Fibroblast of lung (primary cell): ENCODE data around the gene DNER. TPM values are rescaled to one million over a fixed set of nuclear protein-coding genes. Genes with fewer than 3 reads are reported as not detected.

ENCODE experiments used
- DNase-seq, 2 donors: peaks; one replicate each; pipeline versions ENCODE4 v3.0.0 to v3.0.0-alpha.2; 2010; ENCODE audit warnings: low read depth in 2 of 2
- H2AFZ ChIP-seq: 2 replicates; pipeline ENCODE4 v1.5.1; 2012; ENCODE audit warnings: low read length, control low read depth, inconsistent platforms
- H3K27ac ChIP-seq: 2 replicates; pipeline ENCODE4 v1.5.1; 2011; ENCODE audit warnings: low read length, control low read depth; ENCODE audit not compliant: insufficient read depth
- H3K27me3 ChIP-seq: 2 replicates; pipeline ENCODE4 v1.5.1; 2011; ENCODE audit warnings: mild to moderate bottlenecking, low read length; ENCODE audit not compliant: control insufficient read depth, insufficient read depth
- H3K36me3 ChIP-seq: 2 replicates; pipeline ENCODE4 v1.5.1; 2011; ENCODE audit warnings: low read length; ENCODE audit not compliant: control insufficient read depth, insufficient read depth
- H3K4me1 ChIP-seq: 2 replicates; pipeline ENCODE4 v1.5.1; 2011; ENCODE audit warnings: low read length; ENCODE audit not compliant: control insufficient read depth, insufficient read depth; ENCODE audit errors: extremely low read depth
- H3K4me2 ChIP-seq: 2 replicates; pipeline ENCODE4 v1.5.1; 2011; ENCODE audit warnings: low read length, control low read depth; ENCODE audit not compliant: insufficient read depth; ENCODE audit errors: extremely low read depth
- H3K4me3 ChIP-seq, 4 experiments: fragments of 200-600 bp in 1 of 4; sonication (generic) in 1 of 4; replicated peaks in 1 of 4; 2 replicates each; pipeline ENCODE4 v1.5.1; 2011 to 2016; ENCODE audit warnings: low read length in 4 of 4, low read depth in 3 of 4, mild to moderate bottlenecking in 3 of 4, control low read depth in 2 of 4, inconsistent platforms in 1 of 4, mixed read lengths in 1 of 4; ENCODE audit not compliant: insufficient read depth in 1 of 4; ENCODE audit errors: control extremely low read depth in 1 of 4
- H3K79me2 ChIP-seq: 2 replicates; pipeline ENCODE4 v1.5.1; 2012; ENCODE audit warnings: mild to moderate bottlenecking, low read length, inconsistent platforms; ENCODE audit not compliant: control insufficient read depth, insufficient read depth
- H3K9ac ChIP-seq: 2 replicates; pipeline ENCODE4 v1.5.1; 2011; ENCODE audit warnings: mild to moderate bottlenecking, low read length, control low read depth; ENCODE audit not compliant: insufficient read depth
- H3K9me3 ChIP-seq: 2 replicates; pipeline ENCODE4 v1.5.1; 2012; ENCODE audit warnings: low read depth, low read length; ENCODE audit not compliant: control insufficient read depth, insufficient read depth
- H4K20me1 ChIP-seq: 2 replicates; pipeline ENCODE4 v1.5.1; 2011; ENCODE audit warnings: low read length; ENCODE audit not compliant: control insufficient read depth, insufficient read depth; ENCODE audit errors: extremely low read depth
- EZH2 ChIP-seq: IDR thresholded peaks from 2 replicates; pipeline ENCODE4 v1.5.1; 2012; ENCODE audit warnings: low read length, control low read depth, mild to moderate bottlenecking; ENCODE audit errors: missing control alignments
- polyA plus RNA-seq, 2 donors: library from polyadenylated mRNA; depleted of rRNA in 1 of 2; stranded (reverse) in 1 of 2; unstranded in 1 of 2; fragments of >200 nt; gene quantifications; 2 replicates each; pipeline ENCODE4 v1.2.1, GENCODE V29; 2011 to 2012; ENCODE audit warnings: missing spikeins in 1 of 2
- total RNA-seq: library from RNA; depleted of rRNA; stranded (reverse); fragments of >200 nt; gene quantifications from 2 replicates; pipeline ENCODE4 v1.2.1, GENCODE V29; 2014
- TF ChIP-seq, protein P1 (sequence below), 2 donors: IDR thresholded peaks in 1 of 2; conservative IDR thresholded peaks in 1 of 2; 1 replicate in 1 of 2; 2 replicates in 1 of 2; pipeline ENCODE4 v1.5.1; 2011 to 2012; ENCODE audit warnings: low read length in 2 of 2, control low read depth in 1 of 2, inconsistent platforms in 1 of 2, low read depth in 1 of 2, mild to moderate bottlenecking in 1 of 2

Gene DNER
- total and polyA plus RNA-seq, 2 donors (not counting 1 experiment from before 2014, with no cell fraction given): 0.33 to 0.43 TPM

DNA sequence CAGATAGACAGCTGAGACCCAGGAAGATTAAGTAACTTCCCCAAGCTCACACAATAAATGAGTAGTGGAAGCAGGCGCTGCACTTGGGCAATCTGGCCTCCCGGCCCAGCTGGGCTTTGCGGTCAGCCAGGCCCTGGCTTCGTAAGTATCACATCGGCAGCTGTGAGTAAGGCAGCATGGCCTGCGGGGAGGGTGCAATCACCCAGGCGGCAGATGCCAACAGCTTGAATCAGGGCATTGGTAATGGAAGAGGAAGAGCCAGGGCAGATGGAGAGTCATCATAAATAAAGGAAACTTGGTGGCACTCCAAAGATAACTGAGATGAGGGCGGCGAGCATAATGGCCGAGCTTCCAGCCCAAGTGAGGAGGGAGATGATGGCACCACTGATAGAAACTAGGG, 225.3 kb downstream of the DNER start:
- H3K36me3 ChIP-seq: no peaks in the 10 kb centered on the region
- H2AFZ ChIP-seq: no peak overlapping the region
- H3K79me2 ChIP-seq: no peaks in the 10 kb centered on the region
- H3K4me2 ChIP-seq: no peak overlapping the region
- no peaks in the 10 kb centered on the region for H3K4me1 ChIP-seq
- H3K9ac ChIP-seq: no peak overlapping the region
- H3K27ac ChIP-seq: no peak overlapping the region
- H3K9me3 ChIP-seq: no peaks in the 10 kb centered on the region
- TF ChIP-seq, protein P1, sequence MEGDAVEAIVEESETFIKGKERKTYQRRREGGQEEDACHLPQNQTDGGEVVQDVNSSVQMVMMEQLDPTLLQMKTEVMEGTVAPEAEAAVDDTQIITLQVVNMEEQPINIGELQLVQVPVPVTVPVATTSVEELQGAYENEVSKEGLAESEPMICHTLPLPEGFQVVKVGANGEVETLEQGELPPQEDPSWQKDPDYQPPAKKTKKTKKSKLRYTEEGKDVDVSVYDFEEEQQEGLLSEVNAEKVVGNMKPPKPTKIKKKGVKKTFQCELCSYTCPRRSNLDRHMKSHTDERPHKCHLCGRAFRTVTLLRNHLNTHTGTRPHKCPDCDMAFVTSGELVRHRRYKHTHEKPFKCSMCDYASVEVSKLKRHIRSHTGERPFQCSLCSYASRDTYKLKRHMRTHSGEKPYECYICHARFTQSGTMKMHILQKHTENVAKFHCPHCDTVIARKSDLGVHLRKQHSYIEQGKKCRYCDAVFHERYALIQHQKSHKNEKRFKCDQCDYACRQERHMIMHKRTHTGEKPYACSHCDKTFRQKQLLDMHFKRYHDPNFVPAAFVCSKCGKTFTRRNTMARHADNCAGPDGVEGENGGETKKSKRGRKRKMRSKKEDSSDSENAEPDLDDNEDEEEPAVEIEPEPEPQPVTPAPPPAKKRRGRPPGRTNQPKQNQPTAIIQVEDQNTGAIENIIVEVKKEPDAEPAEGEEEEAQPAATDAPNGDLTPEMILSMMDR (conservative IDR thresholded peaks at IDR 0.05 in 1 of 2, IDR thresholded peaks at IDR 0.05 in 1 of 2; ENCODE audit: low read depth in 1 of 2, low read length in 2 of 2): no peak
- TF ChIP-seq EZH2: no peak
- H3K4me3 ChIP-seq: no peak overlapping the region
- H3K27me3 ChIP-seq: no peaks in the 10 kb centered on the region
- H4K20me1 ChIP-seq: no peaks in the 10 kb centered on the region
- DNase-seq: peak; percentile 34 to 98

DNA sequence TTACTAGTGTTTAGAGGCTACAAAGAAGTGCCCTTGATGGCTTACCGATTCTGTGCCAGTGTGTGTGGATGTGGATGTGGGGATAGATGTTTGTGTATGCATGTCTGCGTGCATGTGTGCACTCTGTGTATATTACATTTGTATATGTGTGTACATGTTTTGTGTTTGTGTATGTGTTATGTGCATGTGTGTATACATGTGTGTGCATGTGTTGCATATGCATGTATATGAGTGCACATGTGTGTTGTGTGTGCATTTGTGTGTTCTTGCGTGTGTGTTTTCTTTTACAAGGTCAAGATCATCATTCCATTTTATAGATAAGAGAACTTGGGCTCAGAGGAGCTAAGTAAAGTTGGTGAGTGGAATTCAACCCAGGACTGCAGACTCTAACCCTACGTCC, 226.1 kb downstream of the DNER start:
- Histone ChIP-seq H3K4me2 (no peak overlapping the region), H3K27ac (no peak overlapping the region), H3K4me1 (no peaks in the 10 kb centered on the region), H2AFZ (no peak overlapping the region), H3K27me3 (no peaks in the 10 kb centered on the region), H3K4me3 (no peak overlapping the region), H3K9me3 (no peaks in the 10 kb centered on the region), H4K20me1 (no peaks in the 10 kb centered on the region), H3K9ac (no peak overlapping the region), H3K79me2 (no peaks in the 10 kb centered on the region), H3K36me3 (no peaks in the 10 kb centered on the region)
- no peak for DNase-seq
- TF ChIP-seq, protein P1 (conservative IDR thresholded peaks at IDR 0.05 in 1 of 2, IDR thresholded peaks at IDR 0.05 in 1 of 2; ENCODE audit: low read depth in 1 of 2, low read length in 2 of 2): no peak
- no peak for TF ChIP-seq EZH2

DNA sequence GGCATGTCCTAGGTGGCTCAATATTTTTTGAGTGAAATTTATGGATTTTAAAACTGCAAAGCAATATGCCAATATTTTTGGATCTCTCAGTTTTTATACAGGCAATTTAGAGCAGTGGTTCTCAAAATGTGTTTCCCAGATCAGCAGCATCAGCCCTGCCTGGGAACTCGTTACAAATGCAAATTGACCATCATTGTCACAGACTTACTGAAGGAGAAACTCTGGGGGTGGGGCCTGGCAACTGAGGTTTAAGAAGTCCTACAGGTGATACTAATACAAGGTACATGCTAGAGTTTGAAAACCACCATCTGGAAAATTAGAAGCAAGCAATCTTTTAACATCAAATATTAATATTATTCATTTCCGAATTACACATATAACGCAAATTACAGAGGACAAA, 227.7 kb downstream of the DNER start:
- Histone ChIP-seq H3K9ac (no peak overlapping the region), H3K4me3 (no peak overlapping the region), H3K36me3 (no peaks in the 10 kb centered on the region), H2AFZ (no peak overlapping the region), H3K79me2 (no peaks in the 10 kb centered on the region), H3K27ac (no peak overlapping the region), H3K4me2 (no peak overlapping the region), H3K9me3 (no peaks in the 10 kb centered on the region), H3K4me1 (no peaks in the 10 kb centered on the region), H3K27me3 (no peaks in the 10 kb centered on the region), H4K20me1 (no peaks in the 10 kb centered on the region)
- no peak for DNase-seq
- TF ChIP-seq, protein P1 (conservative IDR thresholded peaks at IDR 0.05 in 1 of 2, IDR thresholded peaks at IDR 0.05 in 1 of 2; ENCODE audit: low read depth in 1 of 2, low read length in 2 of 2): no peak
- no peak for TF ChIP-seq EZH2
